OCI-M1 (cell line): ENCODE measurements around the gene ADAMTSL3.

Experiments
- DNase-seq: peaks from one replicate; lab custom pipeline; 2025; lab: John Stamatoyannopoulos, UW

ADAMTSL3 gene

GRCh38 chr15:83971992-83972391, 318.1 kb downstream of the ADAMTSL3 start:
- no peak for DNase-seq

- peak; percentile 6 for DNase-seq
These were observed 319.9 kb downstream of the ADAMTSL3 start for GRCh38 chr15:83973816-83974215.

- no peak for DNase-seq
These were observed 324.1 kb downstream of the ADAMTSL3 start for GRCh38 chr15:83977992-83978391.

- no peak for DNase-seq
These were observed 324.7 kb downstream of the ADAMTSL3 start for GRCh38 chr15:83978588-83978987.

GRCh38 chr15:83980637-83981036, 326.7 kb downstream of the ADAMTSL3 start:
- DNase-seq: no peak

GRCh38 chr15:83982748-83983147, 328.8 kb downstream of the ADAMTSL3 start:
- DNase-seq: no peak

GRCh38 chr15:83983634-83984458, 329.9 kb downstream of the ADAMTSL3 start:
- no peak for DNase-seq

GRCh38 chr15:83984601-83985000, 330.7 kb downstream of the ADAMTSL3 start:
- no peak for DNase-seq

GRCh38 chr15:83991163-83991562, 337.2 kb downstream of the ADAMTSL3 start:
- DNase-seq: no peak

GRCh38 chr15:83992324-83993031, 338.6 kb downstream of the ADAMTSL3 start:
- no peak for DNase-seq

GRCh38 chr15:83993591-83993990, 339.7 kb downstream of the ADAMTSL3 start:
- DNase-seq: no peak

- DNase-seq: no peak
These were observed 344.6 kb downstream of the ADAMTSL3 start for GRCh38 chr15:83998486-83998885.

- no peak for DNase-seq
These were observed 345.6 kb downstream of the ADAMTSL3 start for GRCh38 chr15:83999396-84000135.

GRCh38 chr15:84001037-84001436, 347.1 kb downstream of the ADAMTSL3 start:
- no peak for DNase-seq

- no peak for DNase-seq
These were observed 347.7 kb downstream of the ADAMTSL3 start for GRCh38 chr15:84001655-84002054.

GRCh38 chr15:84003791-84004503, 350.0 kb downstream of the ADAMTSL3 start:
- no peak for DNase-seq

- no peak for DNase-seq
These were observed 352.5 kb downstream of the ADAMTSL3 start for GRCh38 chr15:84006421-84006820.

- DNase-seq: no peak
These were observed 355.7 kb downstream of the ADAMTSL3 start for GRCh38 chr15:84009616-84010015.

- DNase-seq: no peak
These were observed 356.3 kb downstream of the ADAMTSL3 start for GRCh38 chr15:84010246-84010645.

GRCh38 chr15:84016371-84016770, 362.4 kb downstream of the ADAMTSL3 start:
- no peak for DNase-seq

GRCh38 chr15:84022516-84022915, 368.6 kb downstream of the ADAMTSL3 start:
- DNase-seq: no peak

- peak; percentile 36 for DNase-seq
These were observed 369.7 kb downstream of the ADAMTSL3 start for GRCh38 chr15:84023636-84024035.
